CD4-positive, CD25-positive, alpha-beta regulatory T cell (primary cell): Measurements from ENCODE around the gene SUSD6. TPM values are rescaled to one million over a fixed set of nuclear protein-coding genes. Genes with fewer than 3 reads are reported as not detected.

ENCODE experiments used
- ATAC-seq, 2 donors: fragments of 150-1000 bp; cut with Tn5 transposase; one replicate each; pipeline ENCODE4 v1.10.0; 2021; ENCODE audit warnings: low read depth in 2 of 2, moderate number of reproducible peaks in 2 of 2, moderate library complexity in 1 of 2
- DNase-seq, 3 donors: peaks; one replicate each; pipeline versions ENCODE4 v3.0.0 to v3.0.0-alpha.2; 2012 to 2022; ENCODE audit warnings: mixed read lengths in 1 of 3
- H3K27ac ChIP-seq: one replicate; pipeline ENCODE4 v1.7.0; 2013; ENCODE audit warnings: mild to moderate bottlenecking, low read length; ENCODE audit not compliant: insufficient read depth, poor library complexity, severe bottlenecking
- H3K27me3 ChIP-seq: one replicate; pipeline ENCODE4 v1.7.0; 2013; ENCODE audit warnings: low read length; ENCODE audit not compliant: control insufficient read depth, insufficient read depth
- H3K36me3 ChIP-seq: one replicate; pipeline ENCODE4 v1.7.0; 2013; ENCODE audit warnings: mild to moderate bottlenecking, low read length, moderate library complexity; ENCODE audit not compliant: control insufficient read depth, insufficient read depth
- H3K4me1 ChIP-seq: 2 replicates; pipeline ENCODE4 v1.7.0; 2013; ENCODE audit warnings: mild to moderate bottlenecking, low read length; ENCODE audit not compliant: insufficient read depth, control insufficient read depth, poor library complexity, severe bottlenecking
- H3K4me3 ChIP-seq: one replicate; pipeline ENCODE4 v1.7.0; 2013; ENCODE audit warnings: low read depth, mild to moderate bottlenecking, low read length, moderate library complexity
- H3K9me3 ChIP-seq, 2 experiments: 1 replicate in 1 of 2; 2 replicates in 1 of 2; pipeline ENCODE4 v1.7.0; 2013; ENCODE audit warnings: low read length in 2 of 2, mild to moderate bottlenecking in 1 of 2, moderate library complexity in 1 of 2; ENCODE audit not compliant: control insufficient read depth in 2 of 2
- H3K27ac Mint-ChIP-seq, 3 donors: one replicate each; pipeline ENCODE4 v1.8.0; 2020 to 2022; ENCODE audit warnings: mild to moderate bottlenecking in 3 of 3, mixed read lengths in 3 of 3, moderate library complexity in 2 of 3
- H3K27me3 Mint-ChIP-seq: one replicate; pipeline ENCODE4 v1.8.0; 2022; ENCODE audit warnings: mild to moderate bottlenecking, mixed read lengths
- H3K36me3 Mint-ChIP-seq: one replicate; pipeline ENCODE4 v1.8.0; 2020; ENCODE audit warnings: mixed read lengths
- H3K4me1 Mint-ChIP-seq, 4 donors: one replicate each; pipeline ENCODE4 v1.8.0; 2020 to 2022; ENCODE audit warnings: mixed read lengths in 4 of 4, mild to moderate bottlenecking in 1 of 4
- H3K4me3 Mint-ChIP-seq, 4 donors: one replicate each; pipeline ENCODE4 v1.8.0; 2020 to 2022; ENCODE audit warnings: mild to moderate bottlenecking in 4 of 4, mixed read lengths in 4 of 4, moderate library complexity in 3 of 4
- H3K9me3 Mint-ChIP-seq, 7 donors: one replicate each; pipeline ENCODE4 v1.8.0; 2020 to 2022; ENCODE audit warnings: mixed read lengths in 7 of 7, mild to moderate bottlenecking in 3 of 7, moderate library complexity in 2 of 7
- polyA plus RNA-seq, 4 donors: library from polyadenylated mRNA; unstranded; fragments of 300-500 nt; fragmentation: Illumina TruSeq; gene quantifications; one replicate each; pipeline ENCODE4 v1.2.3, GENCODE V29; 2021
- total RNA-seq: library from RNA; stranded (reverse); gene quantifications from one replicate; pipeline ENCODE4 v1.2.3, GENCODE V29; 2022

Gene SUSD6
- total and polyA plus RNA-seq, 5 donors from 2014 or later = 7.7 to 101 (median 9.6) TPM

- ATAC-seq = peak; percentile 85 to 88
- Histone ChIP-seq H3K4me1 (peaks cover 55% of the 10 kb centered on the region), H3K36me3 (peaks cover 14% of the 10 kb centered on the region), H3K4me3 (peak overlapping the region; percentile 39), H3K27me3 (no peaks in the 10 kb centered on the region), H3K9me3 (no peaks in the 10 kb centered on the region), H3K27ac (peak overlapping the region; percentile 61)
- Mint-ChIP-seq H3K4me1 (peaks cover 42 to 91% (median 76%) of the 10 kb centered on the region in 4 donors), H3K9me3 (no peaks in the 10 kb centered on the region), H3K4me3 (peak overlapping the region; percentile 4 to 60 (median 22)), H3K36me3 (peaks cover 17% of the 10 kb centered on the region), H3K27me3 (no peaks in the 10 kb centered on the region), H3K27ac (peak overlapping the region; percentile 3 to 92 (median 90))
- peak in 1 of 3 donors; percentile 91 for DNase-seq
These were observed 73.8 kb downstream of the SUSD6 start for GRCh38 chr14:69685218-69685616.

- peak overlapping the region; percentile 39 for H3K4me3 ChIP-seq
- H3K36me3 Mint-ChIP-seq = peaks cover 17% of the 10 kb centered on the region
- peaks cover 55% of the 10 kb centered on the region for H3K4me1 ChIP-seq
These were observed 74.3 kb downstream of the SUSD6 start for GRCh38 chr14:69685716-69686115.

GRCh38 chr14:69687606-69688298, 76.4 kb downstream of the SUSD6 start:
- H3K27me3 ChIP-seq = no peaks in the 10 kb centered on the region
- peak overlapping the region in 1 of 4 donors; percentile 11 for H3K4me3 Mint-ChIP-seq
- DNase-seq (no peak), ATAC-seq (no peak)
- H3K9me3 Mint-ChIP-seq = no peaks in the 10 kb centered on the region
- H3K27me3 Mint-ChIP-seq = no peaks in the 10 kb centered on the region
- no peaks in the 10 kb centered on the region for H3K9me3 ChIP-seq
- peaks cover 38% of the 10 kb centered on the region for H3K4me1 ChIP-seq
- H3K36me3 ChIP-seq = peaks cover 23% of the 10 kb centered on the region
- no peak overlapping the region for H3K4me3 ChIP-seq
- H3K4me1 Mint-ChIP-seq = peaks cover 29 to 79% (median 65%) of the 10 kb centered on the region in 4 donors
- peaks cover 10% of the 10 kb centered on the region for H3K36me3 Mint-ChIP-seq
- H3K27ac Mint-ChIP-seq = peak overlapping the region in 1 of 3 donors; percentile 80
- H3K27ac ChIP-seq = no peak overlapping the region

More at GRCh38 chr14:69685716-69686115, 74.3 kb downstream of the SUSD6 start:
- H3K27me3 Mint-ChIP-seq = no peaks in the 10 kb centered on the region
- peak overlapping the region; percentile 3 to 92 (median 90) for H3K27ac Mint-ChIP-seq
- Histone ChIP-seq H3K27me3 (no peaks in the 10 kb centered on the region), H3K27ac (peak overlapping the region; percentile 61), H3K9me3 (no peaks in the 10 kb centered on the region), H3K36me3 (peaks cover 19% of the 10 kb centered on the region)
- ATAC-seq = peak; percentile 58 to 71
- no peaks in the 10 kb centered on the region for H3K9me3 Mint-ChIP-seq
- peak overlapping the region; percentile 4 to 60 (median 22) for H3K4me3 Mint-ChIP-seq
- DNase-seq = peak in 1 of 3 donors; percentile 72
- peaks cover 37 to 86% (median 74%) of the 10 kb centered on the region in 4 donors for H3K4me1 Mint-ChIP-seq

GRCh38 chr14:69688299-69688649, 76.9 kb downstream of the SUSD6 start:
- DNase-seq (no peak), ATAC-seq (no peak)
- Histone ChIP-seq H3K36me3 (peaks cover 23% of the 10 kb centered on the region), H3K27me3 (no peaks in the 10 kb centered on the region), H3K4me1 (peaks cover 36% of the 10 kb centered on the region), H3K9me3 (no peaks in the 10 kb centered on the region), H3K27ac (no peak overlapping the region), H3K4me3 (no peak overlapping the region)
- Mint-ChIP-seq H3K27ac (peak overlapping the region in 1 of 3 donors; percentile 23), H3K27me3 (no peaks in the 10 kb centered on the region), H3K36me3 (peaks cover 10% of the 10 kb centered on the region), H3K4me1 (peaks cover 26 to 79% (median 62%) of the 10 kb centered on the region in 4 donors), H3K4me3 (peak overlapping the region in 1 of 4 donors; percentile 55), H3K9me3 (no peaks in the 10 kb centered on the region)

GRCh38 chr14:69690042-69690441, 78.6 kb downstream of the SUSD6 start:
- Histone ChIP-seq H3K27ac (no peak overlapping the region), H3K27me3 (no peaks in the 10 kb centered on the region), H3K4me3 (no peak overlapping the region), H3K4me1 (peaks cover 23% of the 10 kb centered on the region), H3K9me3 (no peaks in the 10 kb centered on the region), H3K36me3 (peaks cover 23% of the 10 kb centered on the region)
- Mint-ChIP-seq H3K9me3 (no peaks in the 10 kb centered on the region), H3K27ac (peak overlapping the region; percentile 29 to 70 (median 39)), H3K27me3 (no peaks in the 10 kb centered on the region), H3K4me3 (no peak overlapping the region), H3K4me1 (peaks cover 17 to 79% (median 55%) of the 10 kb centered on the region in 4 donors), H3K36me3 (peaks cover 17% of the 10 kb centered on the region)
- no peak for ATAC-seq
- DNase-seq = no peak

- peak overlapping the region in 2 of 3 donors; percentile 28 to 48 for H3K27ac Mint-ChIP-seq
These were observed 81.2 kb downstream of the SUSD6 start for GRCh38 chr14:69692594-69692993.

GRCh38 chr14:69693145-69693544, 81.7 kb downstream of the SUSD6 start:
- peak overlapping the region in 2 of 3 donors; percentile 36 to 65 for H3K27ac Mint-ChIP-seq
- Histone ChIP-seq H3K27ac (no peak overlapping the region), H3K9me3 (no peaks in the 10 kb centered on the region), H3K27me3 (no peaks in the 10 kb centered on the region), H3K4me3 (no peak overlapping the region), H3K4me1 (peaks cover 31% of the 10 kb centered on the region), H3K36me3 (peaks cover 23% of the 10 kb centered on the region)
- DNase-seq = no peak
- no peak for ATAC-seq
- peaks cover 19 to 84% (median 60%) of the 10 kb centered on the region in 4 donors for H3K4me1 Mint-ChIP-seq
- H3K4me3 Mint-ChIP-seq = no peak overlapping the region
- H3K36me3 Mint-ChIP-seq = peaks cover 17% of the 10 kb centered on the region
- no peaks in the 10 kb centered on the region for H3K9me3 Mint-ChIP-seq
- no peaks in the 10 kb centered on the region for H3K27me3 Mint-ChIP-seq

More at GRCh38 chr14:69692594-69692993, 81.2 kb downstream of the SUSD6 start:
- H3K4me3 ChIP-seq = no peak overlapping the region
- Mint-ChIP-seq H3K36me3 (peaks cover 17% of the 10 kb centered on the region), H3K9me3 (no peaks in the 10 kb centered on the region), H3K4me3 (no peak overlapping the region), H3K27me3 (no peaks in the 10 kb centered on the region), H3K4me1 (peaks cover 22 to 84% (median 62%) of the 10 kb centered on the region in 4 donors)
- no peaks in the 10 kb centered on the region for H3K27me3 ChIP-seq
- H3K4me1 ChIP-seq = peaks cover 31% of the 10 kb centered on the region
- no peaks in the 10 kb centered on the region for H3K9me3 ChIP-seq
- ATAC-seq (no peak), DNase-seq (no peak)
- H3K27ac ChIP-seq = no peak overlapping the region
- H3K36me3 ChIP-seq = peaks cover 23% of the 10 kb centered on the region
